A673 (cell line): ENCODE measurements around the gene STX5. TPM values are rescaled to one million over a fixed set of nuclear protein-coding genes. Genes with fewer than 3 reads are reported as not detected.
A peak's percentile ranks its signal among the peaks of the same experiment; 100 is the strongest.

Experiments
- BruUV-seq: library from RNA; stranded (reverse); fragments of 400-500 nt; replicated peaks from 2 replicates; lab custom pipeline; 2021; lab: Mats Ljungman, UMichigan
- CTCF ChIA-PET: fragments of 300-600 bp; sonication (Branson Sonifier 250); formaldehyde crosslinking; loops from one replicate; lab custom pipeline; 2022; ENCODE audit warnings: antibody characterized with exemption; lab: Charles Lee
- POLR2A ChIA-PET: fragments of 300-600 bp; sonication (Branson Sonifier 250); formaldehyde crosslinking; loops from one replicate; lab custom pipeline; 2022; ENCODE audit warnings: antibody characterized with exemption; ENCODE audit not compliant: low non-redundant PET; lab: Charles Lee
- DNase-seq: peaks from one replicate; pipeline ENCODE4 v3.0.0-alpha.2; 2015; ENCODE audit warnings: low spot score
- H3K27ac ChIP-seq: fragments of 200-600 bp; sonication (generic); 2 replicates; pipeline ENCODE4 v1.5.1; 2016; ENCODE audit warnings: mixed run types, low read depth, mild to moderate bottlenecking, mixed read lengths, antibody characterized with exemption, low read length; ENCODE audit not compliant: poor library complexity, severe bottlenecking
- H3K27me3 ChIP-seq: fragments of 200-600 bp; sonication (generic); replicated peaks from 2 replicates; pipeline ENCODE4 v1.6.1; 2017; ENCODE audit warnings: mixed run types, low read depth, mild to moderate bottlenecking, mixed read lengths, antibody characterized with exemption, low read length; ENCODE audit not compliant: insufficient read depth, poor library complexity
- H3K36me3 ChIP-seq: fragments of 200-600 bp; sonication (generic); 2 replicates; pipeline ENCODE4 v1.6.1; 2016; ENCODE audit warnings: mixed run types, mild to moderate bottlenecking, mixed read lengths, antibody characterized with exemption, low read length; ENCODE audit not compliant: insufficient read depth, poor library complexity, severe bottlenecking
- H3K4me1 ChIP-seq: fragments of 200-600 bp; sonication (generic); 2 replicates; pipeline ENCODE4 v1.6.1; 2017; ENCODE audit warnings: mixed run types, mild to moderate bottlenecking, mixed read lengths, antibody characterized with exemption, low read length; ENCODE audit not compliant: insufficient read depth, poor library complexity, severe bottlenecking
- H3K4me3 ChIP-seq: fragments of 200-600 bp; sonication (generic); 2 replicates; pipeline ENCODE4 v1.5.1; 2016; ENCODE audit warnings: low read depth, mixed run types, mild to moderate bottlenecking, mixed read lengths, low read length; ENCODE audit not compliant: poor library complexity, severe bottlenecking
- H3K9me3 ChIP-seq: fragments of 200-600 bp; sonication (generic); 2 replicates; pipeline ENCODE4 v1.6.1; 2016; ENCODE audit warnings: mixed run types, low read depth, mild to moderate bottlenecking, mixed read lengths, antibody characterized with exemption, low read length; ENCODE audit not compliant: poor library complexity, severe bottlenecking
- CTCF ChIP-seq: fragments of 300-800, 200-600 bp; sonication (generic); conservative IDR thresholded peaks from 2 replicates; pipeline ENCODE4 v1.5.1; 2017; ENCODE audit warnings: low read depth, mild to moderate bottlenecking, antibody characterized with exemption, low read length, moderate library complexity, mixed read lengths
- EZH2 ChIP-seq: fragments of 200-600 bp; sonication (generic); IDR thresholded peaks from 2 replicates; pipeline ENCODE4 v1.6.1; 2017; ENCODE audit warnings: borderline replicate concordance, low read depth, mild to moderate bottlenecking, mixed read lengths, antibody characterized with exemption, low read length; ENCODE audit not compliant: poor library complexity, severe bottlenecking
- intact Hi-C: fragments of 100-400 bp; cut with micrococcal nuclease; formaldehyde crosslinking; loops from one replicate; pipeline ENCODE4 v1.10.0; 2022; ENCODE audit not compliant: unreplicated experiment
- total RNA-seq: library from RNA; stranded (reverse); gene quantifications from 2 replicates; pipeline ENCODE4 v1.2.3, GENCODE V29; 2021

The STX5 gene
- total RNA-seq, 1 experiment from 2014 or later = 29.2 TPM

- no TSS peak for BruUV-seq
- CTCF ChIA-PET = no interaction called here
- intact Hi-C loops = loop anchor here (10.0 kb wide), 1 partner anchor 259 kb away; the partner anchor contains the start of gene TUT1
Observed at GRCh38 chr11:62853279-62853965, 21.6 kb upstream of the STX5 start.

GRCh38 chr11:62852523-62853188, 20.8 kb upstream of the STX5 start:
- ChIA-PET CTCF (no interaction called here), POLR2A (interaction anchor here (1.1 to 2.0 kb wide), 2 partner anchors 11 to 29 kb away, joined by 3 to 9 read pairs; no protein-coding TSS in a partner anchor)
- H3K27ac ChIP-seq = peak overlapping the region; percentile 22
- H3K27me3 ChIP-seq = no peaks in the 10 kb centered on the region
- H3K4me1 ChIP-seq = peaks cover 8% of the 10 kb centered on the region
- intact Hi-C loops = loop anchor here (10.0 kb wide), 1 partner anchor 258 kb away; the partner anchor contains the start of gene TUT1
- peaks cover 42% of the 10 kb centered on the region for H3K36me3 ChIP-seq
- peak overlapping the region; percentile 70 for H3K4me3 ChIP-seq
- DNase-seq = no peak
- TF ChIP-seq EZH2 (no peak), CTCF (no peak)
- no TSS peak for BruUV-seq
- no peaks in the 10 kb centered on the region for H3K9me3 ChIP-seq

More at GRCh38 chr11:62853279-62853965, 21.6 kb upstream of the STX5 start:
- Histone ChIP-seq H3K27ac (peak overlapping the region; percentile 92), H3K36me3 (peaks cover 42% of the 10 kb centered on the region), H3K9me3 (no peaks in the 10 kb centered on the region), H3K4me3 (peak overlapping the region; percentile 70), H3K27me3 (no peaks in the 10 kb centered on the region), H3K4me1 (peaks cover 8% of the 10 kb centered on the region)
- POLR2A ChIA-PET = interaction anchor here (0.6 to 3.6 kb wide), 4 partner anchors 12 to 500 kb away, joined by 5 to 27 read pairs (median 7); partner anchors contain the start of gene HNRNPUL2
- no peak for DNase-seq
- TF ChIP-seq CTCF = no peak

GRCh38 chr11:62851807-62852522, 20.1 kb upstream of the STX5 start:
- no TSS peak for BruUV-seq

More at GRCh38 chr11:62851807-62852522, 20.1 kb upstream of the STX5 start:
- no peaks in the 10 kb centered on the region for H3K27me3 ChIP-seq
- intact Hi-C loops = loop anchor here (10.0 kb wide), 1 partner anchor 257 kb away; the partner anchor contains the start of gene TUT1
- H3K36me3 ChIP-seq = peaks cover 42% of the 10 kb centered on the region
- peaks cover 8% of the 10 kb centered on the region for H3K4me1 ChIP-seq
- DNase-seq = no peak
- H3K4me3 ChIP-seq = peak overlapping the region; percentile 70
- peak overlapping the region; percentile 9 for H3K27ac ChIP-seq
- ChIA-PET POLR2A (interaction anchor here (1.1 to 2.0 kb wide), 2 partner anchors 11 to 30 kb away, joined by 3 to 9 read pairs; no protein-coding TSS in a partner anchor), CTCF (no interaction called here)
- no peaks in the 10 kb centered on the region for H3K9me3 ChIP-seq
- TF ChIP-seq CTCF (no peak), EZH2 (no peak)
